CD8-positive, alpha-beta memory T cell (primary cell): ENCODE results near the gene PPME1. TPM values are rescaled to one million over a fixed set of nuclear protein-coding genes. Genes with fewer than 3 reads are reported as not detected.

ENCODE experiments used
- CTCF ChIA-PET: fragments of 350-600 bp; sonication (Branson Sonifier 250); formaldehyde crosslinking; loops from one replicate; lab custom pipeline; 2021; ENCODE audit warnings: antibody characterized with exemption; lab: Charles Lee
- POLR2A ChIA-PET: fragments of 350-600 bp; sonication (Branson Sonifier 250); formaldehyde crosslinking; loops from one replicate; lab custom pipeline; 2021; ENCODE audit warnings: antibody characterized with exemption; lab: Charles Lee
- DNase-seq, 5 donors: peaks; one replicate each; pipeline versions ENCODE4 v3.0.0 to v3.0.0-alpha.2; 2020 to 2022; ENCODE audit warnings: mixed read lengths in 1 of 5
- H3K27ac ChIP-seq: one replicate; pipeline ENCODE4 v1.7.0; 2013; ENCODE audit warnings: low read depth, mild to moderate bottlenecking, low read length, moderate library complexity
- H3K27me3 ChIP-seq: 2 replicates; pipeline ENCODE4 v1.7.0; 2013; ENCODE audit warnings: low read length, mild to moderate bottlenecking; ENCODE audit not compliant: insufficient read depth, poor library complexity, severe bottlenecking
- H3K36me3 ChIP-seq: 2 replicates; pipeline ENCODE4 v1.7.0; 2013; ENCODE audit warnings: mild to moderate bottlenecking, low read length, moderate library complexity; ENCODE audit not compliant: insufficient read depth
- H3K4me1 ChIP-seq: 2 replicates; pipeline ENCODE4 v1.7.0; 2013; ENCODE audit warnings: mild to moderate bottlenecking, low read length, moderate library complexity; ENCODE audit not compliant: insufficient read depth
- H3K4me3 ChIP-seq: 2 replicates; pipeline ENCODE4 v1.7.0; 2013; ENCODE audit warnings: mild to moderate bottlenecking, low read length
- H3K9me3 ChIP-seq: 2 replicates; pipeline ENCODE4 v1.7.0; 2013; ENCODE audit warnings: mild to moderate bottlenecking, low read length
- H3K27ac Mint-ChIP-seq, 8 donors: one replicate each; pipeline ENCODE4 v1.8.0; 2020 to 2021; ENCODE audit warnings: mixed read lengths in 8 of 8, mild to moderate bottlenecking in 6 of 8, inconsistent platforms in 3 of 8, moderate library complexity in 3 of 8
- H3K27me3 Mint-ChIP-seq, 2 donors: one replicate each; pipeline ENCODE4 v1.8.0; 2020 to 2021; ENCODE audit warnings: mixed read lengths in 2 of 2, mild to moderate bottlenecking in 1 of 2, moderate library complexity in 1 of 2
- H3K36me3 Mint-ChIP-seq, 3 donors: one replicate each; pipeline ENCODE4 v1.8.0; 2020 to 2021; ENCODE audit warnings: mixed read lengths in 3 of 3, inconsistent platforms in 1 of 3, mild to moderate bottlenecking in 1 of 3
- H3K4me1 Mint-ChIP-seq, 3 donors: one replicate each; pipeline ENCODE4 v1.8.0; 2020 to 2021; ENCODE audit warnings: mixed read lengths in 3 of 3, inconsistent platforms in 1 of 3, mild to moderate bottlenecking in 1 of 3
- H3K4me3 Mint-ChIP-seq, 7 donors: one replicate each; pipeline ENCODE4 v1.8.0; 2020 to 2021; ENCODE audit warnings: mixed read lengths in 7 of 7, mild to moderate bottlenecking in 6 of 7, moderate library complexity in 4 of 7, inconsistent platforms in 2 of 7
- H3K9me3 Mint-ChIP-seq, 5 donors: one replicate each; pipeline ENCODE4 v1.8.0; 2020 to 2022; ENCODE audit warnings: mixed read lengths in 5 of 5, mild to moderate bottlenecking in 3 of 5, moderate library complexity in 2 of 5, inconsistent platforms in 1 of 5
- polyA plus RNA-seq: library from polyadenylated mRNA; unstranded; fragments of 300-500 nt; fragmentation: Illumina TruSeq; gene quantifications from one replicate; pipeline ENCODE4 v1.2.3, GENCODE V29; 2021
- total RNA-seq, 2 experiments: library from RNA; stranded (reverse); gene quantifications; one replicate each; pipeline ENCODE4 v1.2.3, GENCODE V29; 2021

The PPME1 gene
- total and polyA plus RNA-seq, 3 experiments from 2014 or later: 20.9 to 42.0 (median 33.0) TPM

DNA sequence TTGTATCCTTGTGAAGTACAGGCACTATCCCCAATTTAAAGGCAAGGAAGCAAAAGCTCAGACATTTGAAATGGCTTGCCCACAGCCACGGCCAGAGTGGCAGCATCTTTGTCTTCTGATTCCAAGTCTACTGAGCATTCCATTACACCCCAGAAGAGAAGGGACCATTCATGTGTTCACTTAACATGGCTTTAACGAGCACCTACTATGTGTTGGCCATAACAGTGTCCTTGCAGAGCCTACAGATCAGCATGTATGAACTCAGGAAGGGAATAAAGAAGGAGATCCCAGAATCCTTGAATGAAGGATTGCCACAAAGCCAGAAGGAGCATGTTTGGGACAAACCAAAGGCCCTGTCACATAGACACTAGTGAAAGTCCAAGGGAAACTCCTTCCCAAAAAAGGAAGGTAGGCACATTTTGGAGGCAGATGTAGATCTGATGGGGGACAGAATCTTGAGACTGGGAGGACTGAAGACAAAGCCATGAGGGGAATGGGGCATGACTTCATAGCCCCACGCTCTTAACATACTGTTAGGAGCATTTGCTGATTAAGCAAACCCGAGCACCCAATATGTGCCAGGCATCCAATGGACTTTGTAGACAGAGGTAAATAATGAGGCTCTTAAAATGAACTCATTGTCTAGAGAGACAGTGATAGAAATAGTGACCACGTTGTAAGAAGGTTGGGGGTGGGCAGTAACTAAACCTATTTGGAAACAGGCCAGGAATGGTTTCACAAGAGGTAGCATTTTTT is 85.5 kb downstream of the PPME1 start:
- ChIA-PET CTCF (interaction anchor here (0.8 to 3.1 kb wide), 12 partner anchors 10 to 314 kb away, joined by 3 to 16 read pairs (median 6); no protein-coding TSS in a partner anchor), POLR2A (no interaction called here)
- Mint-ChIP-seq H3K36me3 (peaks cover 0 to 31% (median 7%) of the 10 kb centered on the region in 3 donors), H3K4me3 (no peak overlapping the region), H3K27ac (peak overlapping the region in 3 of 8 donors; percentile 4 to 43 (median 35)), H3K27me3 (peaks cover 2 to 3% of the 10 kb centered on the region in 2 donors), H3K4me1 (peaks cover 0 to 6% (median 0%) of the 10 kb centered on the region in 3 donors), H3K9me3 (no peaks in the 10 kb centered on the region)
- no peak overlapping the region for H3K27ac ChIP-seq
- no peak for DNase-seq
- no peak overlapping the region for H3K4me3 ChIP-seq
- no peaks in the 10 kb centered on the region for H3K27me3 ChIP-seq
- no peaks in the 10 kb centered on the region for H3K4me1 ChIP-seq
- peaks cover 11% of the 10 kb centered on the region for H3K36me3 ChIP-seq
- no peaks in the 10 kb centered on the region for H3K9me3 ChIP-seq

DNA sequence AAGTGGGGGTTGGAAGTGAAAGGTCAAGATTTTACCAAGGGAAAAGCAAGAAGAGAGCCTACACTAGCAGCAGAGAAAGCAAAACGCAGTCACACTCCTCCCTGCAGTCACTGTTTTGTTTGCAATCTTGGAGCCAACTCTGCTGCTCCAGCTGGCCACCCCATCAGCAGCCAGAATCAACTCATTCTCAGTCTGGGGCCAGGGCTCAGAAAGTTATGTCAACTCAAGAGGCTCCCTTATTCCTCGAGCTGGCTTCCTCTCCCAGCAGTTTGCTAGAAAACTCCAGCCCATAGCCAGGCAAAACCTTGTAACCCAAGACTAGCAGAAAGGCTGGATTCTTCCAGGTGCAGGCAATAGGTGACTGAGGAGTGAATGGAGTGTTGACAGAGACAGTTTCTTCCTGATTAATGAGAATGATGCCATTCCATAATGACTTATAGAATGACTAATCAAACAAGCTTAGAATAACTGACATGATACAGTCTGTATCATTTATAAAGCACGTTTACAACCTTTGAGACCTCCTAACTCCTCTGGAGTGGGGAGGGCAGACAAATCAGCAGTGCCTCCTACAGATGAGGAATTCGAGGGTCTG is 87.0 kb downstream of the PPME1 start:
- no peak overlapping the region for H3K4me3 ChIP-seq
- H3K27ac Mint-ChIP-seq: no peak overlapping the region
- peaks cover 0 to 21% (median 7%) of the 10 kb centered on the region in 3 donors for H3K36me3 Mint-ChIP-seq
- peaks cover 0 to 6% (median 0%) of the 10 kb centered on the region in 3 donors for H3K4me1 Mint-ChIP-seq
- no peak overlapping the region for H3K4me3 Mint-ChIP-seq
- POLR2A ChIA-PET: interaction anchor here (0.6 kb wide), 1 partner anchor 215 kb away, joined by 3 read pairs; no protein-coding TSS in a partner anchor
- no peak for DNase-seq
- peaks cover 8 to 15% of the 10 kb centered on the region in 2 donors for H3K27me3 Mint-ChIP-seq
- no peaks in the 10 kb centered on the region for H3K4me1 ChIP-seq
- no peaks in the 10 kb centered on the region for H3K9me3 Mint-ChIP-seq
- H3K27me3 ChIP-seq: no peaks in the 10 kb centered on the region
- H3K27ac ChIP-seq: no peak overlapping the region
- CTCF ChIA-PET: interaction anchor here (1.2 kb wide), 1 partner anchor 633 kb away, joined by 3 read pairs; no protein-coding TSS in a partner anchor
- H3K9me3 ChIP-seq: no peaks in the 10 kb centered on the region
- peaks cover 3% of the 10 kb centered on the region for H3K36me3 ChIP-seq

DNA sequence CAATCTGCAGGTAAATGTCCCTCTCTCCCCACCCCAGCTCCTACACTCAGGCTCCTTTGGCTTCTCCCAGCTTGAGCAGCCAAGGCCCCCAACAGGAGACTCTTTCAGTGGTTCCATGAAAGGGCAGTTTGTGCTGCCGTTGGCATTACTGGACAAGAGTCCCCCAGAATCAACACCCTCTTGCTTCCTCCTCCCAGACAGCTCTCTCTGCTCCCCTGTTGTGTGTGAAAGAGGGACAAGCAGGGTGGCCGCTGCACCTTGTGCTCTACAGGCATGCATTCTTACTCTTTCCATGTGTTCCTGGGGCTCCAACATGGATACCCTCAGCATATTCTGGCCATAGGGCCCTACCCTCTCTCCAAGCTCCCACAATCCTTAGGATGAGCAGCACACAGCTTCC is 91.6 kb downstream of the PPME1 start:
- Histone ChIP-seq H3K4me3 (no peak overlapping the region), H3K4me1 (no peaks in the 10 kb centered on the region), H3K27ac (no peak overlapping the region), H3K27me3 (no peaks in the 10 kb centered on the region), H3K9me3 (no peaks in the 10 kb centered on the region), H3K36me3 (no peaks in the 10 kb centered on the region)
- POLR2A ChIA-PET: no interaction called here
- no peak overlapping the region for H3K4me3 Mint-ChIP-seq
- no peak for DNase-seq
- no peaks in the 10 kb centered on the region for H3K4me1 Mint-ChIP-seq
- peaks cover 6 to 16% of the 10 kb centered on the region in 2 donors for H3K27me3 Mint-ChIP-seq
- H3K36me3 Mint-ChIP-seq: no peaks in the 10 kb centered on the region
- peak overlapping the region in 1 of 8 donors; percentile 70 for H3K27ac Mint-ChIP-seq
- H3K9me3 Mint-ChIP-seq: no peaks in the 10 kb centered on the region
- CTCF ChIA-PET: no interaction called here

DNA sequence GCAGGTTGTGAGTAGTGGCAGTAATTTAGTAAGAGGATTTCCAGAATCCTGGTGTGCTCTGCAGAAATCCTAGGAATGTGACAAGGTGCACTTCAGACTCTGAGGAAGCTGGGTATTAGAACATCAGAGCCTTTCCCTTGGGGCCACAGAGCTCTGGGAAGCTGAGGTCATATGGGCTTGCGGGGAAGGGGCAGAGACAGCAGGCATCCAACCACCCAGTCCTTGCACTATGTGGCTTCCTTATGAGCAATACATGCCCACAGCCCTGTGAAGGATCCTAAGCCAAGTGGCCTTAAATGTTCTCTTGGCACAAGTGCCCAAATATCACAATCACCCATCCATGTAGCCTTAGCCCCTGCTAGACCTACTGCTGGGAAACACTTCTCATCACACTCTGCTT is 94.2 kb downstream of the PPME1 start:
- no peak overlapping the region for H3K4me3 Mint-ChIP-seq
- no peaks in the 10 kb centered on the region for H3K36me3 Mint-ChIP-seq
- H3K27me3 ChIP-seq: no peaks in the 10 kb centered on the region
- H3K4me3 ChIP-seq: no peak overlapping the region
- H3K9me3 Mint-ChIP-seq: no peaks in the 10 kb centered on the region
- H3K4me1 Mint-ChIP-seq: peaks cover 6 to 19% (median 17%) of the 10 kb centered on the region in 3 donors
- H3K27ac Mint-ChIP-seq: no peak overlapping the region
- peaks cover 13% of the 10 kb centered on the region for H3K4me1 ChIP-seq
- no peak for DNase-seq
- CTCF ChIA-PET: no interaction called here
- POLR2A ChIA-PET: no interaction called here
- no peaks in the 10 kb centered on the region for H3K9me3 ChIP-seq
- no peaks in the 10 kb centered on the region for H3K36me3 ChIP-seq
- H3K27me3 Mint-ChIP-seq: peaks cover 7 to 16% of the 10 kb centered on the region in 2 donors
- no peak overlapping the region for H3K27ac ChIP-seq

DNA sequence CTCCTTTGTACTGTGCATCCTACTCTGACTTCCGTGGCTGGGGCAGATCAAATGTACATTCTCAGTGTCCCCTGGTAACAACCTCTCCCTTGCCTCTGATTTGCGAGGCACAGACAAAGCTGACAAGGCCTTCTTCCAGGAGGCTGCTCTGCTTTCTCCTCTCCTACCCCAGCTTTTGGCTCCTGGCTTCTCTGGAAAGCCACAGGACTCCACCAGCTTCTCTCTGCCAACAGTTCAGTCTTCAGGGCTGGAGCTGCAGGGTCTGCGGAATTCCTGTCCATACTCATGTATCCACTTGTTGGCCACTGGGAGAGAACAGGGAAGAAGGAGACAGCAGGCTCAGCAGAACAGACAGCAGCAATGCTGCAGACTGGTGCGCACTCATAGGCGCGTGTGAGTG is 95.9 kb downstream of the PPME1 start:
- no peaks in the 10 kb centered on the region for H3K36me3 ChIP-seq
- no peak overlapping the region for H3K4me3 ChIP-seq
- Mint-ChIP-seq H3K36me3 (no peaks in the 10 kb centered on the region), H3K4me3 (no peak overlapping the region), H3K9me3 (no peaks in the 10 kb centered on the region), H3K4me1 (peaks cover 6 to 19% (median 17%) of the 10 kb centered on the region in 3 donors), H3K27me3 (peaks cover 6 to 23% of the 10 kb centered on the region in 2 donors), H3K27ac (no peak overlapping the region)
- no peak overlapping the region for H3K27ac ChIP-seq
- ChIA-PET POLR2A (no interaction called here), CTCF (interaction anchor here (1.2 to 1.5 kb wide), 2 partner anchors 11 to 185 kb away, joined by 3 to 7 read pairs; no protein-coding TSS in a partner anchor)
- H3K27me3 ChIP-seq: no peaks in the 10 kb centered on the region
- no peak for DNase-seq
- H3K4me1 ChIP-seq: peaks cover 13% of the 10 kb centered on the region
- H3K9me3 ChIP-seq: no peaks in the 10 kb centered on the region

DNA sequence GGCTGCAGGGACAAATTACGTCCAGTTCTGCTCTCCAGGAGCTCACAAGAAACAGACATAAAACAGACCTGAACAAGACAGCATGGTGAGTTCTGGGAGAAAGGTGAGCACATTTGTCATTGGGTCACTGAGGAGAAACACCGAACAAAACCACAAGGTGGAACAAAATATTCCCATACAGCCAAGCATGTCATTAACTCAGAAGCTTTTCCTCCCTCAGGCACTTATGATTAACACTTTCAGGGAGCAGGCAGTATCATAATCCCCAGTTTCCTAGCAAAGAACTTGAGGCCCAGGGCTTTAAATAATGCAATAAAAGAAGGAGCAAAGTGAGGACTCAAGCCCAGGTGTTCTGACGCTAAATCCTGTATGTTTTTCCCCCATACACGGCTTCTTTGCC is 97.4 kb downstream of the PPME1 start:
- Mint-ChIP-seq H3K4me1 (peaks cover 6 to 19% (median 17%) of the 10 kb centered on the region in 3 donors), H3K27ac (no peak overlapping the region), H3K27me3 (peaks cover 1 to 26% of the 10 kb centered on the region in 2 donors), H3K36me3 (no peaks in the 10 kb centered on the region), H3K9me3 (no peaks in the 10 kb centered on the region), H3K4me3 (no peak overlapping the region)
- H3K4me1 ChIP-seq: peaks cover 13% of the 10 kb centered on the region
- POLR2A ChIA-PET: no interaction called here
- no peaks in the 10 kb centered on the region for H3K27me3 ChIP-seq
- no peaks in the 10 kb centered on the region for H3K9me3 ChIP-seq
- no peak for DNase-seq
- CTCF ChIA-PET: interaction anchor here (2.7 kb wide), 1 partner anchor 13 kb away, joined by 15 read pairs; no protein-coding TSS in a partner anchor
- H3K36me3 ChIP-seq: no peaks in the 10 kb centered on the region
- H3K27ac ChIP-seq: no peak overlapping the region
- H3K4me3 ChIP-seq: no peak overlapping the region

DNA sequence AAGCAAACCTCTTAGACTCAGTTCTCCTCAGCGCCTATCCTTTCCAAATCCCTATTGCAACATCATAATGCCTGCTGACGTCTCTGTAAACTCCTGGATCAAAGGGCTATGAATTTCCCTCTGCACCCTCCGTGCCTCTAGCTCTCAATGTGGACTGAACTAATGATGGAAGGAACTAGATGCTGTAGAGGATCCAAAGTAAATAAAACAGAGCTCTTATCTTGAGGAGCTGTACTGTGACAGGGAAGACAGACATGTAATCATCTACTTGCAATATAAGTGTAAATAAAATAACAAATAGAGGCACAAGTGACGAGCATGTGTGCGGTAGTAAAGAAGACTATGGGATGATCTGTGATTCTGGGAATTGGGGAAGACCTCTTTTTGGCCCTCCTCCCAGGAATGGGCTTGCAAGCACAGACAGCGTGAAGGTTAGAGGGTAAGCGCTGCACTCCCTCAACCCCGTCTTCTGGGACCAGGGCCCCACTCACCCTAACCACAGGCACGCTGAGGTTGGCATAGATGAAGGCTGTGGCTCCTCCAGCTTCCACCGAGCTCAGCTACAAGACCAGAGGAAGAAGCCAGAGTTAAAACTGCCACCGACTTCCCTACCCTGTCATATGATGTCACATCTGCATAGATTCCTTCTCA is 98.2 kb downstream of the PPME1 start:
- Mint-ChIP-seq H3K27ac (peak overlapping the region in 1 of 8 donors; percentile 55), H3K36me3 (no peaks in the 10 kb centered on the region)
- no peaks in the 10 kb centered on the region for H3K36me3 ChIP-seq

More for the DNA sequence above, 98.2 kb downstream of the PPME1 start:
- H3K9me3 ChIP-seq: no peaks in the 10 kb centered on the region
- Mint-ChIP-seq H3K4me3 (no peak overlapping the region), H3K4me1 (peaks cover 6 to 19% (median 17%) of the 10 kb centered on the region in 3 donors), H3K27me3 (peaks cover 5 to 30% of the 10 kb centered on the region in 2 donors), H3K9me3 (no peaks in the 10 kb centered on the region)
- H3K4me1 ChIP-seq: peaks cover 13% of the 10 kb centered on the region
- DNase-seq: peak in 1 of 5 donors; percentile 35
- no peak overlapping the region for H3K4me3 ChIP-seq
- ChIA-PET POLR2A (no interaction called here), CTCF (interaction anchor here (2.7 kb wide), 1 partner anchor 14 kb away, joined by 15 read pairs; no protein-coding TSS in a partner anchor)
- no peaks in the 10 kb centered on the region for H3K27me3 ChIP-seq
- H3K27ac ChIP-seq: no peak overlapping the region
